Right hindlimb (tissue), 1 donor: ENCODE measurements around the gene PLXNB2.
A peak's percentile ranks its signal among the peaks of the same experiment; 100 is the strongest.

Experiments used
- DNase-seq: peaks from one replicate; pipeline ENCODE4 v3.0.0-alpha.2; 2018

Gene PLXNB2

DNA sequence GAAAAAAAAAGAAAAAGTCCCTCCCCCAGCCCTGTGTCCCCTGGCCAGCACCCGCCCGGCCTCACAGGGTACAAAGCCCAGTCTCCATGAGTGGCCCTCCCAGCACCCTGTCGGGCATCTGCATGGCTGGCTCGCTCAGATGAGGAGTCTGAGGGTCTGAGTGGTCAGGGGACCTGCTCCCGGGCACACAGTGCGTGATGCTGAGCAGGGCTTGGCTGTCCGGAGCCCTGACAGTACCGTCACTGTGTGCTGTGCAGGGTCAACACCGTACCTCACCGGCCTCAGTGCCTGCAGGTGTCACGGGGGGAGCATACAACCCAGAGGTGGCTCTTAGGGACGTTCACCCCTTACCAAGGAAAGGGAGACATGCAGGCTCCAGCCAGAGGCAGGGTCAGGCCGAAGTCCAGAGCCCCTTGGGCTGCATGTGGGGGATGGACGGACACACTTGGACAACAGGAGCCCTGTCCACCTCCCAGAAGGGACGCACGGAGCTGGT is 3.6 kb upstream of the PLXNB2 start:
- peak; percentile 18 for DNase-seq

DNA sequence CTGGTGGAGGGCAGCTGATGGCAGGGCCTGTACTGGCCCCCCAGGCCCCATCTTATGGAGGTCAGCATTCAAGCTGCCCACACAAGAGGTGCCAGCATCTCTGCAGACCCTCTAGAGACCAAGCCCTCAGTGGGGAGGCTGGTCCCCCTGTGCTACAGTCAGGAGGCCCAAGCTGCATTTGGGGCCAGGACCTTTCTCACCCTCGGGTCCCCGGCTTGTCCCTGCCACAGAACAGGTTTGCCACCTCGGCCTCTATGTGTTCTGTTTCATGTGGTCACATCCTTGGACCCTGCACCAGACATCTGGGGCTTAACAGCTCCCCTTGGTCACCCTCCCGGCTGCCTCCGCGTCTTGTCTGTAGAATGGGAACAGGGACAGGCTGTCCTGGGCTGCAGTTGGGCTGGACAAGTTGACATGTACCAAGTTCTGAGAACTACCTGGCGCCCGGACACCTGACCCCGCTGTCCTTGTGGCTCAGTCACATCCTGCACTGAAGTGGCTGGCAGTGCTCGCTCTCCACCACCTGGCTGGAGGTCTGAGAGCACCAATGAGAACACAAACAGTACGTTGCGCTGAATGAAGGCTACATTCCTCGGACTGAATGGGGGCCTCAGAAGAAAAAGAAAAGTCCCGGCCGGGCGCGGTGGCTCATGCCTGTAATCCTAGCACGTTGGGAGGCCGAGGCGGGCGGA is 2.7 kb upstream of the PLXNB2 start:
- peak; percentile 19 for DNase-seq

DNA sequence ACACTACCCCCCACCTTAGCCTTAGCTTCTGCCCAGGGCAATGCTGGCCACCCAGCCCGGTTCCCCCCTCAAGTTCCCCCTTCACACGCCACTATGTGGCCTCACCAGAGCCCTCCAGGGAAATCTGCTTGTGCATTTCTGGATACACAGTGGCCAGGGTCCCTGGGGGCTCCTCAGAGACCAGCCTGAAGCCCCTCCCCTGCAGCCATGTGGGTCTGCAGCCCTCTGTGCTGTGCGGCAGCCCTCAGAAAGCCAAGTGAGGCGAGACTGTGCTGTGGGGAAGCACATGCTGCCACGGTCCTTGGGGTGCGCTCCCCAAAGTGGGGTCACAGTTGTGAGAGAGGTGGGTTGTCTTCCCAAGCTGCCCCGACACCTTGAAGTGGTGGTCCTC is 2.1 kb upstream of the PLXNB2 start:
- DNase-seq: no peak

DNA sequence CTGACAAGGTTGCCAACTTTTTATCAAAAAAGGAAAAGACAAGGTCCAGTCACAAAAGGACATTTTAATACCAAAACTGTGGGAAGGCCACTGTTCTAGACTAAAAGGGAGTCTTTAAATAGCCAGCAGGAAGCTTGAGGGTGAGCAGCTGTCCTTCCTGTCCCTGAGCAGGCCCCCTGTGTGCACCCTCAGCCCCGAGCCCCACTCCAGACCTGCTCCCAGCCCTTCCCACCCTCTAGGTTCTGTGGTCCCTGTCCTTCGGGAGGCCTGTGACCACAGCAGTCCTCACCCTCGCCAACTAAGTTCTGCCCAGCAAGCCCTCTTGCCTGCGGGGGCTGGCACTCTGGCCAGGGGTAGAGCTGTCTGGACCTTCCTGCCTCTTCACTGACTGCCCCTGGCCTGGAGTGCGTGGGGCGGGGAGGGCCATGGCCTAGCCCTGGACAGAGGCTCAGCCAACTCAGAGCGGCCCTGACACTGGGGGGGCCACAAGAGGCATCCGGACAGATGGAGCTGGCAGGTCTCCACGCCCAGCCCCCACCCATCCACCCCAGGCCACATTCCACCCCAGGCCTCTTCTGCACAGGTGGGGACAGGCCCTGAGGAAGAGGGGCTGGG is 1.6 kb upstream of the PLXNB2 start:
- DNase-seq: peak; percentile 43

DNA sequence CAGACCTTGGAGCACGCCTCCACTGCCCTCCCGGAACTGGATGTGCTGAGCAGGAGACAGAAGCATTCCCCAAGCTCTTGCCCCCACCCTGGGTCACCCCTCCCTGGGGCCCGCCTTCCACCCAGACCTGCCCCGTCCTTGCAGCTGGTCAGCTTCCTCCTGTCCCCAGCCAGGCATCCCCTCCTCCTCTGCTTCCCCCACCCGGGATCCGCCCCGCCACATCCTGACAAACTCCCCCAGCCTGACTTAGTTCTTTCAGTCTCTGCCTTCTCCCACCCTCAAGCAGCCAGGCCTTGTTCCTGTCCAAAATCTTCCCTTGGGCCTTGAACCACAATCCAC is 1.1 kb upstream of the PLXNB2 start:
- DNase-seq: peak; percentile 80

DNA sequence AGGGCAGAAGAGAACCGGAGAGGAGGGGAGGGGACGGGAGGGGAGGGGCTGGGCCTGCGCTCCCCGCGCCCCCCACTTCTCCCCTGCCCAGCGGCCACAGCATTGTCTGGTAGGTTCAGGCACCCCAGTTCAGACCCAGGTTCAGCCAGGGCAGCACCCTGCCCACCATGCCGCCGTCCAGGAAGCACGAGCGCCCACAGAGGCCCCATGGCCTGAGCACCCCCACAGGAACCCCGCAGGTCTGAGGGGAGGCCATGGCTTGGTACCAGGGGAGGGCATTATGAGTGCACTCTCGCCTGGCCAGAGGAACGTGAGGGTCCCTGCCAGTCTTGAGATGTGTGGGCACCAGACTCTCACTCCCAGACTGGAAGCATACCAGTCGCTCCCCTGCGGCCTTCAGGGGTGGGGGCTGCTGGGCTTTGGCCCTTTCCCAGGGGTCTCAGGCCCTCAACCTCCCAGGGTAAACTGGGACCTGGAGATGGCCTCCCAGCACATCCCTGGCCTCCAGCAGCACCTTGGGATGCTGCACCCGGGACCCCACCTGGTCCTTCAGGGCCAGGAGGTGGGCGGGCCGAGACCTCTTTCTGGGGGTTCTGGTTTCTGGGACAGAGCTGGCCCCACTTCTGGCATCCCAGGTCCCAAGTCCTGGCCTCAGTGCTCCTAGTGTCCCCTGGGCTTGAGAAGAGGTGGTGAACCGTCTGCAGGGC is 597 bp upstream of the PLXNB2 start:
- DNase-seq: peak; percentile 52

DNA sequence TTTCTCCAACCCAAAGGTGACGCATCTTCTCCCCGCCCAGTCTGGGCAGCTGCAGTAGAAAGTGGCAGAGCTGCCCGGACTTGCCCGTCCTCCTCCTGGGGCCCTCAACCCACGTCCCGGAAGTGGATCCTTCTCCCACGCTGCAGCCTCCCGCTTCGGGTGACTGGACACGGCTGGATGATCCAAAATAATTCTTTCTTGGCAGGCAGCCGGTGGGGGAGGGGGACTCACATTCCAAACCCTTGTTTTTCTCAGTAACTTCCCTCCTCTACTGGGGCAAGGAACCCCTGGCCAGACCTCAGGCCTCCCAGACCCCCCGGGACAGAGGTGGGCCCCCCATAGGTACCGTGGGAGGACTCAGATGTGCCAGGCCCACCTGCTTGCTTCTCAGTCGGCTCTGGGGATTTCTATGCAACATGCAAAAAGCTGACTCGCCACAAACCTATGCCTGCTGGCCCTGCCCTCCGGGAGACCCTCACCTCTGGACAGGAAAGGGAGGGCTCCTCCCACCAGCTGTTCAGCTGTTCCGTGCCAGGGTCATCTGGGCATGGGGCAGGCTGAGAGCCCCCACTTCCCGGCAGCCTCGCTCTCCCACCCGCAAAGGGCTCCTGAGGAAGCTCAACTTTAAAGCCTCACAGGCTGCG is 1.4 kb downstream of the PLXNB2 start:
- peak; percentile 89 for DNase-seq

DNA sequence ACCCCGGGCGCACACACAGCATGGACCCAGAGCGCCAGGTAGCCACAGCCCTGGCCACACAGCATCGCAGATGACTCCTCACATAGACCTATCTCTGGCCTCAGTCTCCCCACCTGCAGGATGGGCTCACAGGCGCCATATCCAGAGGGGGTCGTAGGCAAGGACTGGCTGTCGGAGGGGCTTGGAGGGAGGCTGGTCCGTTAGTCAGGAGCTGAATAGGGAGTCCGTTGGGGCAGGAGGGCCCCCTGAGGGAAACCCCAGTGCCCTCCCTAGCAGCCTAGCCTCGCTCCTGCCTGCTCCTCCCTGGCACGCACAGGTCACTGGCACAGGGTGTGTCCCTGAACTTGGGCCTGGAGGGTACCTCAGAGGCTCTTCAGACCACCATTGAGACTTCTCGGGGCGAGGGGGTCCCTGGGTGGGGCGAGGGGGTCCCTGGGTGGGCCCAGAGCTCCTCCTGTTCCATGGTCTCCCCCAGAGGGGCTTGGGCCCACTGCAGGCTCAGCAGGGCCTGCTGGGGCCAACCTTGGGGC is 2.0 kb downstream of the PLXNB2 start:
- DNase-seq: no peak

DNA sequence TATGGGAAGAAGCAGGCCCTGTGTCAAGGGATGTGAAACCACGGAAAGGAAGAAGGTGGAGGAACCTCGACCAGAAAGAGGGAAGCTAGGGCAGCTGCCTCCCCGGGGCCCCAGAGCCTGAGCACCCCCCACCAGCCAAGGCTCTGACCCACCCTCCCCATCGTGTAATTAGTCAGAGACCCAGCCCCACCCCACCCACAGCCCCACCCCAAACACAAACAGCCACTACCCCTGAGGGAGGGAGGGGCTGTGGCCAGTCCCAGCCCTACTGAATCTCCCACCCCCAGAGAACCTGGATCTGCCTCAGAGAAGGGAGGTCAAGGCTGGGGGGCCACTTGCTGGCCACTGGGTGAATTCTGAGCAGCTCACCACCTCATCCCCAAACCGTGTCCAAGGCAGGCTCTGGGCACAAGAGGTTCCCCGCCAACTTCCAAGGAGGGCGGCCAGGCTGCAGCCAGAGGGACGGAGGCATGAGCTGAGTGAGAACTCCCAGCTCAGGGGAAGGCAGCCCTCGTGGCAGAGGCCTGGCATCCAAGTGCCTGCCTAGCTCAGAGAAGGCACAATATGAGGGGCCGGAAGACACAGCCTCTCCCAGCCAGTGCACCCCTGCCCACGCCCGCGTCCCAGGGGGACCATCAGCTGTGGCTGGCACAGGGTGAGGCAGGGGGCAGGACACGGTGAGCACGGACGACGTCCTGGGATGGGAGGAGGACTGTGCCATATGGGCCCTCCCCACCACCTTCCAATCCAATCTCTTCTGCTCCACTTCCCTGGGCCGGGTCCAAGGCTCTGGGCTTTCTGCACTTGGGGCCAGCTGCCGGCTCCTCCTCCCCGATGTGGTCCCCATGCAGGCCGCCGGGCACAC is 2.7 kb downstream of the PLXNB2 start:
- peak; percentile 49 for DNase-seq

DNA sequence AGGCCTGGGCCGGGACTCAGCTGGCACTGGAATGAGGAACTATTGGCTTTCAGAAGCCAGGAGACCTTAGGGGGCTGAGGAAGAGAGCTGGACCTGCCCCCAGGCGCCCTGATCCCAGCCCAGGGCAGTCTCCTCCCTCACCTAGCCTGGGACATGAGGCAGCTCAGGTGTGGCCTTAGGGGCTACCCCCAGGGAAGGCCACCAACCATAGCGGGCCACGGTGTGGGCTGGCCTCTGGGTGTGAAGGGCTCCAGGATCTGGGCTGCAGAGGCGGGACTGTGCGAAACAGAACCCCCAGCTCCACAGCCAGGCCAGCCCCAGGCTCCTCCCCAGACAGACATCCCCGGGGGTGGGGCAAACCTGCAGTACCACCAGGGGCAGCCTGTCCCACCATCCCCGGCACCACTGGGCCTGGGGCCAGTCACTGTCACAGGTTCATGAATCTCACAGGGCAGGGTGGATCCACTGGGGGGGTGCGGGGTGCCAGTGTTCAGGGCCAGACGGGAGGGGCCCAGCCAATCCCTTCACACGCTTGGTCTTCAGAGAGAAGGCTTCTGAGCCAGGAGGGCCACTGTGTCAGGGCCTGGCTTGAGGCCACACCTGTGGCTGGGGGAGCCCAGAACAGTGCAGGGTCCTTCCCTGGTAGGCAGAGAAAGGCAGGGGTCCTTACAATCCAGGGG is 3.5 kb downstream of the PLXNB2 start:
- DNase-seq: peak; percentile 38

DNA sequence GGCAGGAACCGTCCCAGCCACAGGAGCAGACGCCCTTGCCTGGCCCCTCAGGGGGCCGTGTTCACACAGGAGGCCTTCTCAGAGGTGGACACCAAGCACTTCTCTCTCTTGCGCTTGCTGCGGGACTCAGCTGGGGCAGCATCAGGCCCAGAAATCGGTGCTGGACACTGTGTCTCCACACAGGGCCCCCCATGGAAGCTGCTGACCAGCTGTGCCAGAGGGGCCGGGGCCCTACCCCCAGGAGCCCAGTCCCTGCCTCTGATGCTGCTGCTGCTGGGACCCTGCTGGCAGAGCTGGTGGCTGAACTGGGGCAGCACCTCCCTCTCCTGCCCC is 4.0 kb downstream of the PLXNB2 start:
- DNase-seq: peak; percentile 34

DNA sequence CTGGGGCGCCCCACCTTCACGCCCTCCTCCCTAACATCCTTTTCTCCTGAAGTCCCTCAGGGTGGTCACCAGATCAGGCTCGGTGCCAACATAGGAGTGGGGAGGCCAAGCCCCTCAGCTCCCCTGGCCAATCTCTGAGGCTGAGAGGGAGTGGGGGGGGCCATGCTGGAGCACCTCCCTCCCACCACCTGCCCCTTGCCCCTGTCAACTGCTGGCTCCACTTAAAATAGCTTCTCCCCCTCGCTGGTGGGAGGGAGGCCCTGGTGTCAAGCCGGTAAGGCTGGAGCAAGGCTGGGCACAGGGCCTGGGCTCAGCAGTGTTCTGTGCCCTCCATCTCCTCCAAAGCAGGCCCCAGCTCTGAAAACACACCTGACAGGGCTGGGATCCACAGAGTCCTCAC is 4.9 kb downstream of the PLXNB2 start:
- peak; percentile 47 for DNase-seq

DNA sequence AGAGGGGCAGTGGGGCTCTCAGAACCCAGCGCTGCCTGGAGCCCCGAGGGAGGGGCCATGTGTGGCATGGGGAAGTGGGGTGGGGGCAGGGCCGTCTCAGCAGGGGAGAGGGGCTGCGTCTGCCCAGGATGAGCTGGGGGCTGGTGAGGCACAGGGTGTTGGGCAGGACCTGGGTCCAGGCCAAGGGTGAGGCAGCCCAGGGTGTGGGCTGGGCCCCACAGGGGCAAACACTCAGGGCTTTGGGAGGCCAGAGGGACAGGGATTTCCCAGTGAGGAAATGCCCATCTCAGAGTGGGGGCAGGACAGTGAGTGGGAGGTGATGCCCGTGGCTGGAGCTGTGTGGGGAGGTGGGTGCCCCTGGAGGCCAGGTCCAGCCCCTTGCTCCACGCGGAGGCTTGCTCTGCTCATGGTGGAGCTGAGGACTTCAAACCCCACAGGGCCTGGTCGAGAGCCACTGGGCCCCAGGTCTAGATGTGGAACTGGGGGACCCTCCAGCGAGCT is 5.4 kb downstream of the PLXNB2 start:
- peak; percentile 53 for DNase-seq

DNA sequence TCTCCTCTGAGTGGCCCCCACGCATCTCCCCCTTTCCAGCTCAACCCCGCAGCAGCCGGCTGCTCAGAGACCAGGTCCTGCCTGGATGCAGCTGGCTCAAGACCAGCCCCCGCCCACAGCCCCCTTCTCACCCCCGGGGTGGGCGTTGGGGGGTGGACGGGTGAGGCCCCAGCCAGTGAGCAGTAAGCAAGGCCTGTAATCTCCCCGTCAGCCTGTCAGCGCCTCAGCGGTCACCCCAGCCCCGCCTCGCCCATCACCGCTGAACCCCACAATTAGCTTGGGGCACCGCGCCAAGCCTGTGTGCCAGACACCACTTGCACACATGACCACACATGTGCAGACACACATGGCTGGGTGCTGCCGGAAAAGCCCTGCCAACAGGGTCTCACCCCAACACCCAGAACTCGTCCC is 5.9 kb downstream of the PLXNB2 start:
- DNase-seq: peak; percentile 80

DNA sequence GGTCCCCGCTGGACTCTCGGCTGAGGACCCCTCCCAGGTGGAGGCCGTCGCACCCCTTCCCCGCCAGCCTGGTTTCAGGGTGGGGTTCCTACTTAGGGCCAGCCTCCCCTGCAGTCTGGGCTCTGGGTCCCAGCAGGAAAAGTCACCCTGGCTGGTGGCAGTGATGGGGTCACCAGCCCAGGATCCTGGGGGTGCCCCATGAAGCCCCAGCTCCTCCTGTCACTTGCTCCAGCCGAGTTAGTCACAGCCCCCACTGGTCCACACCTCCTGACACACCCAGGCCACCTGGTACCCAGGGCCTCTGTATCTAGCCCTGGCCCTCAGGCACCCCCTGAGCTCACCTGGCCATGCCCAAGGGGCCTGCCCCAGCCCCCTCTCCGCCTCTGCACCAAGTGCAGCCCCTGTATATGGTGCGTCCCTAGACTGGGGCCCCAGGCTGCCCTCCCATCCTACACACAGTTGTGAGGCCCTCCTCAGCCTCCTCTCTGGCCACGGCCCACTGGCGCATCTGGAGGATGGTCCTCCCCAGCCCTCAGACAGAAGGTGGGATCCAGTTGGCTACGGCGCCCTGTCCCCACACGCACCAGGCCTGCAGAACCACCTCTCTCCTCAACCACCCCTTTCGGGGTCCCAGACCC is 6.7 kb downstream of the PLXNB2 start:
- DNase-seq: peak; percentile 19

DNA sequence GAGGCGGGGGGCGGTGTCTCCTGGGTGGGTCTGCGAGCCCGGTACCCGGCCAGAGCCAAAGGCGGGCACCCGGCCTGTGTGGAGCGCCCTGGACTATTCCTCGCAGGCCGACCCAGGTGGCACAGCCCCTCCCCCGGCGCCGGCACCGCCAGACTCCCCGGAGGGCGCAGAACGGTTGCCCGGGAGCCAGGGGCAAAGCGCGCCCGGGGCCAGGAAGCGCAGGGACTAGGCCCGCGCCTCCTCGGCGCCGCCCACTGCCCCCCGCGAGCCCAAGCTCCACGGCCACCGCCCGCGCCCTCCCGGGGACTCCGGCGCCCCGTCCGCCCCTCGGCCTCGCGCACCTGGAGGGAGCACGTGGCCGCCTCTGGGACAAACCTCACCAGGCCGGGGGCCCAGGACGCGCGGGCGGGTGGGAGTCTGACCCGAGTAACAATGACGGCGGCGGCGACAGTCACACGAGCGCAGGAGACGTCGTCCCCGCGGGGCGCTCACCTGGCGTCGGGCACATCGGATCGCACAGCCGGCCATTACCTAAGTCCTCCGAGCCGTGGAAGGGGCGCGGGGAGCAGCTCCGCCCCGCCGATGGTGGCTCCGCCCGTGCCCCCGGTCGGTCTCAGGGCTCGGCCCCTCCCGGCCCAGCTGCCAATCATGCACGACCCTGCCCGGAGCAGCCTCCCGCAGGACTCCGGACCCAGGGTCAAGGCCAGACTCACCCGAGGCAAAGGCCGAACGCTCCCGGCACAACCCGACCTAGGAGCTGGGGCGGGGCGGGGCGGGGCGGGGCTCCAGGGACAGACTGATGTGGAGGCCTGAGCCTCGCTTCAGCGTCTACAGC is 7.4 kb downstream of the PLXNB2 start:
- DNase-seq: peak; percentile 27

DNA sequence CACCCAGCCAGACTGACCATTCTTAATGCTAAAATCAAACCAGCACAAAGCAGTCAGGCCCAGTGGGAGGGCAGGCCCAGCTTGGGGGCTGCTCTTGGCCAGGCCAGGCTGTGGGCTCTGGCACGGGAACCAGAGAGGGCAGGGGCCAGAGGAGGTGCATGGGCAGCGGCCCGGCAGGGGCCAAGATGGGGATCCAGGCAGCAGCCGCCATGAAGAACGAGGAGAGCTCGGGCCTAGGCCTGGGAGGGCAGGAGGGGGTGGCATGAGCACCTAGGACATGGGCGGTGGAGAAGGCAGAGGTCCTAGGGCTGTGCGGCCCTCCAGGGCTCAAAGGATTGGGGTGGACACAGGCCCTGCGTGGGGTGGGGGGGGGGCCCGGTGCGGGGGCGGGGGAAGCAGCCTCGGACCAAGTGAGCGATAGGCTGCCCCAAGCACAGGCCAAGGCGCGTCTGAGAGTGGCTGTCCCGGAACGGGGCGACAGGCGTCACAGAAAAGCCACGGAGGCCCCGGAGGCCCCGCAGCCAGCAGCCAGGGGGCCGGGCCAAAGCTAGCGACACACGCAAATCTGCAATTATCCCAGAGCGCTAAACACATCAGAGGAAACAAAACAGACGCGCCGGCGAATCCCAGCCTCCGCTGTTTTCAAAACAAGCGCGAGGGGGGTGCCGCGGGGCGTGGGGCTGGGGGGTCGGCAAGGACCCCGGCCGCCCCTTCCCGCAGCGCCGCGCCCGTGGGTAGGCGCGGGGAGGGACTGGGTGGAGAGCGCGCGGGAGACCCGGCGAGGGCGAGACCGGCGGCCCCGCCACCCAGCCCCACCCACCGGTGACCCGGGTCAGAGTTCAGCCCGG is 8.3 kb downstream of the PLXNB2 start:
- peak; percentile 55 for DNase-seq

DNA sequence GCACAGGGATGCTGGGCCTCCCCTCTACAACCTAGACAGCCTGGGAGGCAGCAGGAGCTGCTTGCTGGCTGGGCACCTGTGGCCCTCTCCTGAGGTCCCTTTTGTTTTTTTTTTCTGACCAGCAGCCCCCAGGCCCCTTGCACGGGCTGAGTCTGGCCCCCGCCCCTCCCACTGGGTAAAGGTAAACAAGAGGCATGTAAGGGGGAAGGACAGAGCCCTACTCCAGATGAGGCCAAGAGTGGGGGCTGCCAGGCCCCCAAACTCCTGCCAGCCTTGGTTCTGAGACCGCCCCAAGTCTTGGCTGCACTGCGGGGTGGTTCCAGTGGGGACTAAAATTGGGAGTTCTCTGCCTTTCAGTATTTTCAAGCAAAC is 9.2 kb downstream of the PLXNB2 start:
- no peak for DNase-seq
